Mammary epithelial cell (primary cell): Measurements from ENCODE around the gene NOTCH1.

Experiments
- CTCF ChIP-seq, 2 donors: IDR thresholded peaks in 1 of 2; conservative IDR thresholded peaks in 1 of 2; 2 replicates each; pipeline ENCODE4 v1.5.1; 2011 to 2012; ENCODE audit warnings: inconsistent platforms in 2 of 2, low read length in 2 of 2, mild to moderate bottlenecking in 2 of 2, control low read depth in 1 of 2, low read depth in 1 of 2; ENCODE audit not compliant: insufficient read depth in 1 of 2; ENCODE audit errors: extremely low read depth in 1 of 2
- EZH2 ChIP-seq: IDR thresholded peaks from 2 replicates; pipeline ENCODE4 v1.6.1; 2012; ENCODE audit warnings: low read length, inconsistent platforms, borderline replicate concordance

GRCh38 chr9:136495238-136495800, 50.5 kb downstream of the NOTCH1 start:
- no peak for TF ChIP-seq CTCF (conservative IDR thresholded peaks at IDR 0.05 in 1 of 2, IDR thresholded peaks at IDR 0.05 in 1 of 2; ENCODE audit: extremely low read depth in 1 of 2, insufficient read depth in 1 of 2, low read depth in 1 of 2, low read length in 2 of 2)
- TF ChIP-seq EZH2: no peak
